Activated T-cell treated with anti-CD3 and anti-CD28 coated beads, Interleukin-2, amount 50 U/mL, for 4 hours (primary cell): Measurements from ENCODE around the gene ANKRD37. TPM values are rescaled to one million over a fixed set of nuclear protein-coding genes. Genes with fewer than 3 reads are reported as not detected.
A peak's percentile ranks its signal among the peaks of the same experiment; 100 is the strongest.
"Not testable (repeated sequence)": the region's sequence is repeated elsewhere in the genome, so short reads cannot be mapped to it uniquely, and the experiment has no call there.

Source experiments
- ATAC-seq, 2 donors: fragments of 200-7000 bp; cut with Tn5 transposase; one replicate each; pipeline ENCODE4 v1.10.0; 2021
- DNase-seq: peaks from one replicate; pipeline ENCODE4 v3.0.0-alpha.2; 2020
- H3K27me3 Mint-ChIP-seq: one replicate; pipeline ENCODE4 v1.8.0; 2021; ENCODE audit warnings: low read depth, mixed read lengths
- H3K36me3 Mint-ChIP-seq: one replicate; pipeline ENCODE4 v1.8.0; 2022; ENCODE audit warnings: mixed read lengths; ENCODE audit not compliant: insufficient read depth
- H3K4me1 Mint-ChIP-seq: one replicate; pipeline ENCODE4 v1.8.0; 2021; ENCODE audit warnings: low read depth, mixed read lengths
- H3K4me3 Mint-ChIP-seq: one replicate; pipeline ENCODE4 v1.8.0; 2021; ENCODE audit warnings: mild to moderate bottlenecking, moderate library complexity, mixed read lengths
- H3K9me3 Mint-ChIP-seq: one replicate; pipeline ENCODE4 v1.8.0; 2021; ENCODE audit warnings: mixed read lengths
- total RNA-seq, 3 donors: library from RNA; stranded (reverse); gene quantifications; one replicate each; pipeline ENCODE4 v1.2.1, GENCODE V29; 2021

The ANKRD37 gene
- 10 to 100 TPM; 16.8 to 20.8 (median 20.3) TPM for total RNA-seq

GRCh38 chr4:185396724-185397385 lies at the start of gene ANKRD37:
TSS of gene ANKRD37 (plus strand) at chr4:185396841. CDS start at chr4:185396924, 83 bp downstream.
- Mint-ChIP-seq H3K9me3 (no peaks in the 10 kb centered on the region), H3K4me1 (peaks cover 26% of the 10 kb centered on the region), H3K27me3 (no peaks in the 10 kb centered on the region), H3K4me3 (peak within 1 kb of the TSS; percentile 87), H3K36me3 (peaks cover 18% of the 10 kb centered on the region)
- ATAC-seq = no peak
- peak; percentile 5 for DNase-seq

GRCh38 chr4:185346975-185347601 lies 49.6 kb upstream of the ANKRD37 start:
- no peaks in the 10 kb centered on the region for H3K27me3 Mint-ChIP-seq
- peaks cover 23% of the 10 kb centered on the region for H3K4me1 Mint-ChIP-seq
- no peaks in the 10 kb centered on the region for H3K9me3 Mint-ChIP-seq
- no peak overlapping the region for H3K4me3 Mint-ChIP-seq
- DNase-seq (no peak), ATAC-seq (no peak)
- peaks cover 54% of the 10 kb centered on the region for H3K36me3 Mint-ChIP-seq

GRCh38 chr4:185351691-185352090 lies 45.0 kb upstream of the ANKRD37 start:
- Mint-ChIP-seq H3K27me3 (no peaks in the 10 kb centered on the region), H3K36me3 (peaks cover 64% of the 10 kb centered on the region), H3K4me1 (no peaks in the 10 kb centered on the region), H3K9me3 (no peaks in the 10 kb centered on the region), H3K4me3 (no peak overlapping the region)
- ATAC-seq = no peak
- DNase-seq = no peak

GRCh38 chr4:185352202-185352601 lies 44.4 kb upstream of the ANKRD37 start:
- H3K4me1 Mint-ChIP-seq = no peaks in the 10 kb centered on the region
- no peak for ATAC-seq
- H3K36me3 Mint-ChIP-seq = peaks cover 59% of the 10 kb centered on the region

GRCh38 chr4:185352741-185353140 lies 43.9 kb upstream of the ANKRD37 start:
- no peaks in the 10 kb centered on the region for H3K9me3 Mint-ChIP-seq
- peaks cover 58% of the 10 kb centered on the region for H3K36me3 Mint-ChIP-seq
- no peak overlapping the region for H3K4me3 Mint-ChIP-seq
- no peaks in the 10 kb centered on the region for H3K4me1 Mint-ChIP-seq
- no peak for ATAC-seq
- no peaks in the 10 kb centered on the region for H3K27me3 Mint-ChIP-seq
- no peak for DNase-seq

More at GRCh38 chr4:185352202-185352601, 44.4 kb upstream of the ANKRD37 start:
- no peak for DNase-seq
- H3K9me3 Mint-ChIP-seq = no peaks in the 10 kb centered on the region
- no peaks in the 10 kb centered on the region for H3K27me3 Mint-ChIP-seq
- H3K4me3 Mint-ChIP-seq = no peak overlapping the region

GRCh38 chr4:185357211-185357610 lies 39.4 kb upstream of the ANKRD37 start:
- Mint-ChIP-seq H3K9me3 (no peaks in the 10 kb centered on the region), H3K4me3 (no peak overlapping the region), H3K27me3 (no peaks in the 10 kb centered on the region), H3K4me1 (no peaks in the 10 kb centered on the region), H3K36me3 (peaks cover 37% of the 10 kb centered on the region)
- no peak for DNase-seq
- ATAC-seq = no peak

GRCh38 chr4:185357733-185358440 lies 38.8 kb upstream of the ANKRD37 start:
- Mint-ChIP-seq H3K4me1 (no peaks in the 10 kb centered on the region), H3K27me3 (no peaks in the 10 kb centered on the region), H3K9me3 (no peaks in the 10 kb centered on the region), H3K4me3 (no peak overlapping the region), H3K36me3 (peaks cover 31% of the 10 kb centered on the region)
- DNase-seq = no peak
- no peak for ATAC-seq

GRCh38 chr4:185358514-185358913 lies 38.1 kb upstream of the ANKRD37 start:
- no peak overlapping the region for H3K4me3 Mint-ChIP-seq
- H3K27me3 Mint-ChIP-seq = no peaks in the 10 kb centered on the region
- DNase-seq (no peak), ATAC-seq (no peak)
- no peaks in the 10 kb centered on the region for H3K9me3 Mint-ChIP-seq
- H3K4me1 Mint-ChIP-seq = no peaks in the 10 kb centered on the region
- H3K36me3 Mint-ChIP-seq = peaks cover 26% of the 10 kb centered on the region

GRCh38 chr4:185358959-185359358 lies 37.7 kb upstream of the ANKRD37 start:
- H3K27me3 Mint-ChIP-seq = no peaks in the 10 kb centered on the region
- ATAC-seq (no peak), DNase-seq (no peak)
- peaks cover 25% of the 10 kb centered on the region for H3K36me3 Mint-ChIP-seq
- no peaks in the 10 kb centered on the region for H3K9me3 Mint-ChIP-seq
- no peak overlapping the region for H3K4me3 Mint-ChIP-seq
- H3K4me1 Mint-ChIP-seq = no peaks in the 10 kb centered on the region

GRCh38 chr4:185359767-185360446 lies 36.7 kb upstream of the ANKRD37 start:
- no peak for ATAC-seq
- Mint-ChIP-seq H3K4me3 (no peak overlapping the region), H3K9me3 (no peaks in the 10 kb centered on the region), H3K36me3 (peaks cover 22% of the 10 kb centered on the region), H3K27me3 (no peaks in the 10 kb centered on the region), H3K4me1 (no peaks in the 10 kb centered on the region)
- DNase-seq = no peak

GRCh38 chr4:185361872-185362271 lies 34.8 kb upstream of the ANKRD37 start:
- ATAC-seq (no peak), DNase-seq (no peak)
- H3K4me3 Mint-ChIP-seq = no peak overlapping the region
- H3K27me3 Mint-ChIP-seq = no peaks in the 10 kb centered on the region
- no peaks in the 10 kb centered on the region for H3K9me3 Mint-ChIP-seq
- no peaks in the 10 kb centered on the region for H3K4me1 Mint-ChIP-seq
- peaks cover 15% of the 10 kb centered on the region for H3K36me3 Mint-ChIP-seq

- H3K9me3 Mint-ChIP-seq, H3K4me3 Mint-ChIP-seq, DNase-seq, ATAC-seq, H3K27me3 Mint-ChIP-seq, H3K4me1 Mint-ChIP-seq: not testable (repeated sequence)
- peaks cover 14% of the 10 kb centered on the region for H3K36me3 Mint-ChIP-seq
These were observed 34.1 kb upstream of the ANKRD37 start for GRCh38 chr4:185362570-185362969.

- no peaks in the 10 kb centered on the region for H3K4me1 Mint-ChIP-seq
- peaks cover 9% of the 10 kb centered on the region for H3K36me3 Mint-ChIP-seq
- H3K9me3 Mint-ChIP-seq = no peaks in the 10 kb centered on the region
- no peaks in the 10 kb centered on the region for H3K27me3 Mint-ChIP-seq
- ATAC-seq = no peak
- DNase-seq = no peak
- no peak overlapping the region for H3K4me3 Mint-ChIP-seq
These were observed 33.4 kb upstream of the ANKRD37 start for GRCh38 chr4:185363251-185363650.

GRCh38 chr4:185364886-185365285 lies 31.8 kb upstream of the ANKRD37 start:
- Mint-ChIP-seq H3K4me1 (no peaks in the 10 kb centered on the region), H3K9me3 (no peaks in the 10 kb centered on the region), H3K36me3 (peaks cover 3% of the 10 kb centered on the region), H3K4me3 (no peak overlapping the region), H3K27me3 (no peaks in the 10 kb centered on the region)
- ATAC-seq (no peak), DNase-seq (no peak)
